Nephron (organoid): ENCODE data around the gene ADD1.
A peak's percentile ranks its signal among the peaks of the same experiment; 100 is the strongest.

Experiments
- H3K27ac Mint-ChIP-seq, 3 experiments: 2 replicates each; pipeline ENCODE4 v1.8.0; 2020; ENCODE audit warnings: mixed read lengths in 3 of 3, mild to moderate bottlenecking in 2 of 3, moderate library complexity in 1 of 3
- H3K27me3 Mint-ChIP-seq: 2 replicates; pipeline ENCODE4 v1.8.0; 2021; ENCODE audit warnings: low read depth, mild to moderate bottlenecking, moderate library complexity, mixed read lengths
- H3K36me3 Mint-ChIP-seq: 2 replicates; pipeline ENCODE4 v1.8.0; 2020; ENCODE audit warnings: low read depth, mixed read lengths
- H3K4me1 Mint-ChIP-seq: 2 replicates; pipeline ENCODE4 v1.8.0; 2020; ENCODE audit warnings: mixed read lengths
- H3K4me3 Mint-ChIP-seq, 3 experiments: 2 replicates each; pipeline ENCODE4 v1.8.0; 2020; ENCODE audit warnings: mild to moderate bottlenecking in 3 of 3, mixed read lengths in 3 of 3, moderate library complexity in 2 of 3
- H3K9me3 Mint-ChIP-seq: 2 replicates; pipeline ENCODE4 v1.8.0; 2020; ENCODE audit warnings: mixed read lengths
- CTCF ChIP-seq, 3 experiments: fragments of 200-600 bp; sonication (generic); IDR thresholded peaks; one replicate each; pipeline ENCODE4 v1.5.0; 2021; ENCODE audit warnings: antibody characterized with exemption in 3 of 3; ENCODE audit not compliant: unreplicated experiment in 3 of 3

The ADD1 gene

GRCh38 chr4:2805712-2806389 lies 37.8 kb upstream of the ADD1 start:
- peak overlapping the region in 2 of 3 experiments; percentile 61 to 86 for H3K27ac Mint-ChIP-seq
- no peak for TF ChIP-seq CTCF (IDR thresholded peaks at IDR 0.05; ENCODE audit: unreplicated experiment in 3 of 3)
- H3K4me3 Mint-ChIP-seq, result no peak overlapping the region
- peaks cover 30% of the 10 kb centered on the region for H3K4me1 Mint-ChIP-seq
- no peaks in the 10 kb centered on the region for H3K36me3 Mint-ChIP-seq
- no peaks in the 10 kb centered on the region for H3K9me3 Mint-ChIP-seq
- H3K27me3 Mint-ChIP-seq, result peaks cover under 1% of the 10 kb centered on the region

DNA sequence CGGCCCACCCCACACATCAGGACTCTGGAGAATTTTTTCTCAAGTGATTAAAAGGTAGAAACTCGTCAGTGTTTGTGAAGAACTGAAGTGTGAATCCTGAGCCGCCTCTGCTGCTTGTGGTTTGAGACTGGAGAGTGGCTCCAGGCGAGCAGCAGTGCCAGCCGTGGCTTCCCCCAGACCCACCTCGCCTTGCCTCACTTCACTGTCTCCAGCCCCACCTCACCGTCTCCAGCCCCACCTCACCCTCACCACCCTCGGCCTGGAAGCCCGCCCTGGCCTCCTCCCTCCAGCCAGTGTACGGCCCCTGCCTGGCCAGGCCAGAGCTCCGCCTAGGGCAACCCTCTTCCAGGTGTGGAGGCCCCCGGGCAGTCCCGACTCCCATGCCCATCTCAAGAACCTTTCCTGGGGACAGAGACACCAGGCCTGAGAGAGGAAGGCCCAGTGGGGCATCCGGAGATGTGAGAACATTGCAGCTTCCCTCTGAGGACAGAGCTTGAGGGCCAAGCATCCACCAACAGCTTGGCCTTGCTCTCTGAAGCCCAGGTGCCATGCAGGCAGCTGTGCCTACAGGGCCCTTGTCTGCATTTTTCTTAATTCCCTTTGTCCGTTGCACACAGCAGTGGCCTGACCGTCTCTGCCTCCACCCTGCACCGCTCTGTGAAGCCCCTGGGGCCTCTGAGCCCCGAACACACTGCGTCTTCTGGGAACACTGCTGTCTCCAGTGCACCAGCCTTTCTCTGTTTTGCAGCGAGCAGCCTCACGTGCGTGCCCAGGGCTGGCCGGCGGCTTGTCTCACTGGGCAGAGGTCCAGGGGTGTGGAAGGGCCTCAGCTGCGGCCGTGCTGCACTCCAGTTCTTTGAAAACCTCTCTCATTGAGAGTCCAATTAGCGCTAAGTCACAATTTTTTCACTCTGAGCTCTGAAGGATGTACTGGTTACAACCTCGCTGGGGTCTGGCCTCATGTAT lies 37.0 kb upstream of the ADD1 start:
- peaks cover 29% of the 10 kb centered on the region for H3K4me1 Mint-ChIP-seq
- no peaks in the 10 kb centered on the region for H3K27me3 Mint-ChIP-seq
- no peak for TF ChIP-seq CTCF (IDR thresholded peaks at IDR 0.05; ENCODE audit: unreplicated experiment in 3 of 3)
- no peaks in the 10 kb centered on the region for H3K36me3 Mint-ChIP-seq
- no peaks in the 10 kb centered on the region for H3K9me3 Mint-ChIP-seq
- H3K4me3 Mint-ChIP-seq, result peak overlapping the region in 2 of 3 experiments; percentile 47 to 60
- peak overlapping the region; percentile 21 to 99 (median 98) for H3K27ac Mint-ChIP-seq

- no peak for TF ChIP-seq CTCF (IDR thresholded peaks at IDR 0.05; ENCODE audit: unreplicated experiment in 3 of 3)
- no peak overlapping the region for H3K4me3 Mint-ChIP-seq
- peak overlapping the region; percentile 21 to 99 (median 98) for H3K27ac Mint-ChIP-seq
- no peaks in the 10 kb centered on the region for H3K27me3 Mint-ChIP-seq
- H3K36me3 Mint-ChIP-seq, result no peaks in the 10 kb centered on the region
- H3K4me1 Mint-ChIP-seq, result peaks cover 35% of the 10 kb centered on the region
- H3K9me3 Mint-ChIP-seq, result no peaks in the 10 kb centered on the region
Measured at GRCh38 chr4:2807571-2807970, 36.1 kb upstream of the ADD1 start.

- TF ChIP-seq CTCF (IDR thresholded peaks at IDR 0.05; ENCODE audit: unreplicated experiment in 3 of 3), result no peak
- Mint-ChIP-seq H3K27ac (peak overlapping the region in 1 of 3 experiments; percentile 72), H3K27me3 (no peaks in the 10 kb centered on the region), H3K9me3 (no peaks in the 10 kb centered on the region), H3K4me1 (peaks cover 39% of the 10 kb centered on the region), H3K36me3 (no peaks in the 10 kb centered on the region), H3K4me3 (no peak overlapping the region)
Measured at GRCh38 chr4:2808001-2808400, 35.6 kb upstream of the ADD1 start.

DNA sequence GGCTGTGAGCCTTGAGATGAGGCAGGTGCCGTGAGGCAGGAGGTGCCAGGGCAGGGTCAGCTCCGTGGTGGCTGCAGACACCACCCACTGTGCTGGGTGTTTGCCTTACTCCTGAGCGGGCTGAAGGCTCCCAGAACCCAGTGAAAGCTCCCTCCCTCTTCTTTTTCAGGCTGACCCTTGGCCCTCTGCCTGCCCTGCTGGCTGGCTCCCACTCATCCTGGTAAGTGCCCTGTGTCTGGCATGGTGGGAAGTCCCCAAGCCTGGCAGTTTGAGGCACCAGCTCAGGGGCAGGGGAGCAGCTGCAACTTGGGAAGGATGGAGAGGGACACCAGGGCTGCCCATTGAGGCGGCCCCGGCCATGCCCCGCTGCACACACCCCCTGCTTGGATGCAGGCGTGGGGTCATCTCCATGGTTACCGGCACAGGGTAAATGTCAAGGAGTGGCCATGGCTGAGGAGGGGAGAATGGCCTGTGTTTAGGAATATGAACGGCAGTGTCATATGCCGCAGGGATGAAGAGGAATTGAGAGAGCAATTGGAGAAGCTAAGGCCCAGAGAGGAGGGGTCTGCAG lies 33.9 kb upstream of the ADD1 start:
- H3K27ac Mint-ChIP-seq, result peak overlapping the region in 2 of 3 experiments; percentile 64 to 96
- no peak for TF ChIP-seq CTCF (IDR thresholded peaks at IDR 0.05; ENCODE audit: unreplicated experiment in 3 of 3)
- H3K27me3 Mint-ChIP-seq, result no peaks in the 10 kb centered on the region
- H3K36me3 Mint-ChIP-seq, result peaks cover 4% of the 10 kb centered on the region
- peaks cover 4% of the 10 kb centered on the region for H3K9me3 Mint-ChIP-seq
- peaks cover 39% of the 10 kb centered on the region for H3K4me1 Mint-ChIP-seq
- no peak overlapping the region for H3K4me3 Mint-ChIP-seq
